Mesenchymal stem cell (in vitro differentiated cells and primary cell): ENCODE measurements around the gene AGAP1.
"Not testable (repeated sequence)": the region's sequence is repeated elsewhere in the genome, so short reads cannot be mapped to it uniquely, and the experiment has no call there.

Source experiments
- DNase-seq: peaks from one replicate; pipeline ENCODE4 v3.0.0-alpha.2; 2013
- H2AFZ ChIP-seq: one replicate; pipeline ENCODE4 v1.6.1; 2013; ENCODE audit warnings: low read depth, mild to moderate bottlenecking, control low read depth, inconsistent platforms, low read length, moderate library complexity
- H2AK5ac ChIP-seq: 2 replicates; pipeline ENCODE4 v1.6.1; 2013; ENCODE audit warnings: low read length, moderate library complexity, mild to moderate bottlenecking, inconsistent platforms; ENCODE audit not compliant: severe bottlenecking
- H2BK120ac ChIP-seq: one replicate; pipeline ENCODE4 v1.6.1; 2013; ENCODE audit warnings: low read depth, mild to moderate bottlenecking, inconsistent platforms, low read length, moderate library complexity
- H2BK12ac ChIP-seq, 2 experiments: one replicate each; pipeline ENCODE4 v1.6.1; 2013; ENCODE audit warnings: inconsistent platforms in 2 of 2, low read length in 2 of 2, mild to moderate bottlenecking in 2 of 2, moderate library complexity in 2 of 2, control low read depth in 1 of 2
- H2BK15ac ChIP-seq: one replicate; pipeline ENCODE4 v1.6.1; 2013; ENCODE audit warnings: mild to moderate bottlenecking, low read depth, inconsistent platforms; ENCODE audit not compliant: poor library complexity, severe bottlenecking
- H2BK5ac ChIP-seq: 2 replicates; pipeline ENCODE4 v1.6.1; 2013; ENCODE audit warnings: low read depth, mild to moderate bottlenecking, low read length, control low read depth, inconsistent platforms; ENCODE audit not compliant: poor library complexity, severe bottlenecking
- H3K14ac ChIP-seq, 2 experiments: one replicate each; pipeline ENCODE4 v1.6.1; 2013; ENCODE audit warnings: inconsistent platforms in 2 of 2, low read length in 2 of 2, control low read depth in 1 of 2, mild to moderate bottlenecking in 1 of 2, moderate library complexity in 1 of 2
- H3K18ac ChIP-seq, 2 experiments: one replicate each; pipeline ENCODE4 v1.6.1; 2013; ENCODE audit warnings: inconsistent platforms in 2 of 2, low read length in 2 of 2, control low read depth in 1 of 2, low read depth in 1 of 2, mild to moderate bottlenecking in 1 of 2
- H3K23ac ChIP-seq, 2 experiments: one replicate each; pipeline ENCODE4 v1.6.1; 2013; ENCODE audit warnings: inconsistent platforms in 2 of 2, low read length in 2 of 2, mild to moderate bottlenecking in 2 of 2, moderate library complexity in 2 of 2, control low read depth in 1 of 2
- H3K27ac ChIP-seq: 2 replicates; pipeline ENCODE4 v1.5.1; 2013; ENCODE audit warnings: mild to moderate bottlenecking, moderate library complexity, low read length, control low read depth, inconsistent platforms; ENCODE audit not compliant: poor library complexity, severe bottlenecking
- H3K27me3 ChIP-seq, 2 experiments: 2 replicates each; pipeline versions ENCODE4 v1.6.1 to v1.7.0; 2013; ENCODE audit warnings: low read length in 2 of 2, mild to moderate bottlenecking in 2 of 2, moderate library complexity in 2 of 2, control low read depth in 1 of 2, inconsistent platforms in 1 of 2; ENCODE audit not compliant: control insufficient read depth in 1 of 2, insufficient read depth in 1 of 2
- H3K36me3 ChIP-seq, 2 experiments: 2 replicates each; pipeline versions ENCODE4 v1.6.1 to v1.7.0; 2013; ENCODE audit warnings: low read length in 2 of 2, control low read depth in 1 of 2, inconsistent platforms in 1 of 2, low read depth in 1 of 2, mild to moderate bottlenecking in 1 of 2; ENCODE audit not compliant: insufficient read depth in 2 of 2, control insufficient read depth in 1 of 2
- H3K4ac ChIP-seq, 2 experiments: one replicate each; pipeline ENCODE4 v1.6.1; 2013; ENCODE audit warnings: inconsistent platforms in 2 of 2, low read length in 2 of 2, mild to moderate bottlenecking in 2 of 2, moderate library complexity in 2 of 2, control low read depth in 1 of 2, low read depth in 1 of 2
- H3K4me1 ChIP-seq: 2 replicates; pipeline ENCODE4 v1.6.1; 2013; ENCODE audit warnings: low read depth, low read length, control low read depth; ENCODE audit not compliant: control insufficient read depth, insufficient read depth
- H3K4me2 ChIP-seq: 2 replicates; pipeline ENCODE4 v1.6.1; 2013; ENCODE audit warnings: low read length, mild to moderate bottlenecking, inconsistent platforms; ENCODE audit not compliant: poor library complexity, severe bottlenecking
- H3K4me3 ChIP-seq, 2 experiments: 2 replicates each; pipeline versions ENCODE4 v1.5.1 to v1.7.0; 2013; ENCODE audit warnings: low read length in 2 of 2, mild to moderate bottlenecking in 2 of 2, control low read depth in 1 of 2, low read depth in 1 of 2; ENCODE audit not compliant: insufficient read depth in 1 of 2
- H3K79me1 ChIP-seq: replicated peaks from 2 replicates; pipeline ENCODE4 v1.6.1; 2013; ENCODE audit warnings: mild to moderate bottlenecking, control low read depth, low read length, inconsistent platforms; ENCODE audit not compliant: poor library complexity, severe bottlenecking
- H3K9ac ChIP-seq: 2 replicates; pipeline ENCODE4 v1.7.0; 2013; ENCODE audit warnings: mild to moderate bottlenecking, low read length, moderate library complexity
- H3K9me3 ChIP-seq: 2 replicates; pipeline ENCODE4 v1.7.0; 2013; ENCODE audit warnings: mild to moderate bottlenecking, low read length; ENCODE audit not compliant: control insufficient read depth
- H4K8ac ChIP-seq: one replicate; pipeline ENCODE4 v1.6.1; 2013; ENCODE audit warnings: inconsistent platforms, mild to moderate bottlenecking, low read length, moderate library complexity
- H4K91ac ChIP-seq: one replicate; pipeline ENCODE4 v1.6.1; 2013; ENCODE audit warnings: mild to moderate bottlenecking, low read length, inconsistent platforms
- WGBS: methylation state at CpG from one replicate; pipeline ENCODE4 v1.1.7; 2013; ENCODE audit warnings: mixed read lengths; 5-methylcytosine and 5-hydroxymethylcytosine counted together

AGAP1 gene

GRCh38 chr2:235602971-235603370 lies 109.1 kb downstream of the AGAP1 start:
- not testable (repeated sequence) for H3K9me3 ChIP-seq, H4K8ac ChIP-seq, H2BK12ac ChIP-seq, H3K4me3 ChIP-seq, H3K36me3 ChIP-seq, H3K27me3 ChIP-seq, H4K91ac ChIP-seq, H3K23ac ChIP-seq, H2BK15ac ChIP-seq, H2BK5ac ChIP-seq, H3K4me1 ChIP-seq, H3K14ac ChIP-seq, H2AK5ac ChIP-seq, H2BK120ac ChIP-seq, DNase-seq, H3K4me2 ChIP-seq, H3K9ac ChIP-seq, H3K27ac ChIP-seq, H2AFZ ChIP-seq, H3K4ac ChIP-seq, H3K18ac ChIP-seq
- peaks cover 50% of the 10 kb centered on the region for H3K79me1 ChIP-seq
- 91% methylated on average over 5 of the region's 7 CpGs for WGBS

DNA sequence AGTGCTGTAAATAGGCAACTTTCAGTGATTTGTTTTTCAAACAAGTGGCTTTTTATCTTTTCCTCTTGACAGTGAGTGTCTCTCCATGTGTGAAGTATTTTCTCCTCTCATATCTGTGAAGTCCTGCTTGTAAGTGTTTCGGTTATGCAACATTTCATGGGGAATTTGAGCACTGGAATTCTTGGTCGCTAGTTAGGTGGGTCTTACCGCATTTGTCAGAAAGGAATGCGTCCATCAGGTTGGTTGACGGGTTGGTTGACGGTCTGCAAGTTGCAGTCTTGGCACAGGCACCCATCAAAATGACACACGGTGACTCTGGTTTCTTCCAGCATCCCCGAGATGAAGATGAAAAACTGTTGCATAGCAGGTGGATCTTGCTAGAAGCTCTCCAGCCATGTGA lies 109.8 kb downstream of the AGAP1 start:
- H3K9ac ChIP-seq: no peak overlapping the region
- peaks cover 4% of the 10 kb centered on the region for H3K4me1 ChIP-seq
- no peak overlapping the region for H2AFZ ChIP-seq
- no peaks in the 10 kb centered on the region for H3K9me3 ChIP-seq
- WGBS: 96% methylated on average over 7 of the region's 8 CpGs
- H2BK5ac ChIP-seq: no peak overlapping the region
- no peaks in the 10 kb centered on the region for H3K27me3 ChIP-seq
- no peak overlapping the region for H3K4me2 ChIP-seq
- H3K36me3 ChIP-seq: peaks cover 0 to 3% of the 10 kb centered on the region in 2 experiments
- no peak overlapping the region for H2BK12ac ChIP-seq
- DNase-seq: no peak
- H3K79me1 ChIP-seq: peaks cover 55% of the 10 kb centered on the region
- no peak overlapping the region for H3K18ac ChIP-seq
- no peak overlapping the region for H3K23ac ChIP-seq
- H4K8ac ChIP-seq: no peak overlapping the region
- H4K91ac ChIP-seq: no peak overlapping the region
- no peak overlapping the region for H2BK120ac ChIP-seq
- H2AK5ac ChIP-seq: no peak overlapping the region
- H3K4ac ChIP-seq: no peak overlapping the region
- H3K14ac ChIP-seq: no peak overlapping the region
- no peak overlapping the region for H3K27ac ChIP-seq
- H3K4me3 ChIP-seq: no peak overlapping the region
- H2BK15ac ChIP-seq: no peak overlapping the region

- H3K4me1 ChIP-seq: peaks cover 3% of the 10 kb centered on the region
- no peak overlapping the region for H2BK5ac ChIP-seq
- H4K8ac ChIP-seq: no peak overlapping the region
- no peaks in the 10 kb centered on the region for H3K9me3 ChIP-seq
- DNase-seq: peak; percentile 93
- WGBS: 78% methylated on average over 21 of the region's 22 CpGs
- H3K79me1 ChIP-seq: peaks cover 56% of the 10 kb centered on the region
- H3K4me2 ChIP-seq: no peak overlapping the region
- no peak overlapping the region for H2BK15ac ChIP-seq
- H2AFZ ChIP-seq: no peak overlapping the region
- no peak overlapping the region for H3K27ac ChIP-seq
- H4K91ac ChIP-seq: no peak overlapping the region
- H3K4ac ChIP-seq: no peak overlapping the region
- no peak overlapping the region for H2BK12ac ChIP-seq
- no peak overlapping the region for H2BK120ac ChIP-seq
- no peak overlapping the region for H3K18ac ChIP-seq
- H3K36me3 ChIP-seq: peaks cover 0 to 3% of the 10 kb centered on the region in 2 experiments
- H3K9ac ChIP-seq: peak overlapping the region; percentile 81
- no peak overlapping the region for H3K14ac ChIP-seq
- H2AK5ac ChIP-seq: no peak overlapping the region
- H3K27me3 ChIP-seq: no peaks in the 10 kb centered on the region
- no peak overlapping the region for H3K23ac ChIP-seq
- peak overlapping the region in 1 of 2 experiments; percentile 33 for H3K4me3 ChIP-seq
Observed at GRCh38 chr2:235605312-235606003, 111.6 kb downstream of the AGAP1 start.

GRCh38 chr2:235606004-235606715 lies 112.3 kb downstream of the AGAP1 start:
- Histone ChIP-seq H3K27ac (no peak overlapping the region), H3K9ac (peak overlapping the region; percentile 81), H3K79me1 (peaks cover 58% of the 10 kb centered on the region), H3K14ac (no peak overlapping the region), H4K8ac (no peak overlapping the region), H3K9me3 (no peaks in the 10 kb centered on the region), H3K4me2 (no peak overlapping the region), H2BK120ac (no peak overlapping the region), H2BK15ac (no peak overlapping the region), H3K27me3 (no peaks in the 10 kb centered on the region), H3K18ac (no peak overlapping the region), H4K91ac (no peak overlapping the region), H2BK12ac (no peak overlapping the region), H3K36me3 (no peaks in the 10 kb centered on the region), H3K4me1 (peaks cover 3% of the 10 kb centered on the region), H2BK5ac (no peak overlapping the region), H3K23ac (no peak overlapping the region), H3K4me3 (peak overlapping the region in 1 of 2 experiments; percentile 30), H3K4ac (no peak overlapping the region), H2AFZ (no peak overlapping the region), H2AK5ac (no peak overlapping the region)
- WGBS: 88% methylated on average over 10 of the region's 10 CpGs
- peak; percentile 78 for DNase-seq
